Loucy (cell line): ENCODE data around the gene BAIAP3.

Experiments used
- H2AFZ ChIP-seq: fragments of 200-600 bp; sonication (generic); 2 replicates; pipeline ENCODE4 v1.6.0; 2016; ENCODE audit warnings: antibody characterized with exemption, mild to moderate bottlenecking, low read length, moderate library complexity
- H3F3A ChIP-seq: fragments of 200-600 bp; 2 replicates; pipeline ENCODE4 v1.6.0; 2016; ENCODE audit warnings: antibody characterized with exemption, low read depth, mild to moderate bottlenecking
- H3K27me3 ChIP-seq: fragments of 200-600 bp; sonication (generic); 2 replicates; pipeline ENCODE4 v1.6.1; 2014; ENCODE audit warnings: low read length, mild to moderate bottlenecking; ENCODE audit not compliant: insufficient read depth, poor library complexity, severe bottlenecking
- H3K36me3 ChIP-seq: fragments of 200-600 bp; sonication (generic); 2 replicates; pipeline ENCODE4 v1.6.1; 2016; ENCODE audit warnings: low read length; ENCODE audit not compliant: insufficient read depth
- H3K4me1 ChIP-seq: fragments of 200-600 bp; sonication (generic); 2 replicates; pipeline ENCODE4 v1.5.1; 2014; ENCODE audit warnings: low read length, mild to moderate bottlenecking; ENCODE audit not compliant: insufficient read depth, poor library complexity, severe bottlenecking
- H3K4me2 ChIP-seq: fragments of 200-600 bp; sonication (generic); 2 replicates; pipeline ENCODE4 v1.6.0; 2014; ENCODE audit warnings: antibody characterized with exemption, low read length, low read depth, mild to moderate bottlenecking; ENCODE audit not compliant: poor library complexity, severe bottlenecking
- H3K4me3 ChIP-seq: fragments of 200-600 bp; sonication (generic); 2 replicates; pipeline ENCODE4 v1.5.1; 2014; ENCODE audit warnings: low read length, mild to moderate bottlenecking, mixed read lengths; ENCODE audit not compliant: poor library complexity, severe bottlenecking
- H3K79me2 ChIP-seq: fragments of 200-600 bp; sonication (generic); 2 replicates; pipeline ENCODE4 v1.6.1; 2014; ENCODE audit warnings: low read length; ENCODE audit not compliant: insufficient read depth
- H3K9ac ChIP-seq: fragments of 200-600 bp; sonication (generic); 2 replicates; pipeline ENCODE4 v1.6.0; 2014; ENCODE audit warnings: mild to moderate bottlenecking, low read depth, low read length, moderate library complexity; ENCODE audit not compliant: poor library complexity, severe bottlenecking
- H3K9me2 ChIP-seq: fragments of 200-600 bp; sonication (generic); replicated peaks from 2 replicates; pipeline ENCODE4 v1.6.1; 2016; ENCODE audit warnings: low read depth, low read length, mixed read lengths
- H3K9me3 ChIP-seq: fragments of 200-600 bp; sonication (generic); 2 replicates; pipeline ENCODE4 v1.6.1; 2014; ENCODE audit warnings: mild to moderate bottlenecking, antibody characterized with exemption, low read length, low read depth; ENCODE audit not compliant: insufficient read depth
- H4K20me1 ChIP-seq: fragments of 200-600 bp; sonication (generic); 2 replicates; pipeline ENCODE4 v1.6.0; 2014; ENCODE audit warnings: antibody characterized with exemption, low read length, mild to moderate bottlenecking; ENCODE audit not compliant: insufficient read depth, poor library complexity, severe bottlenecking
- CTCF ChIP-seq: fragments of 200-600 bp; sonication (generic); conservative IDR thresholded peaks from 2 replicates; pipeline ENCODE4 v1.5.1; 2014; ENCODE audit warnings: mild to moderate bottlenecking, antibody characterized with exemption, low read length
- EZH2phosphoT487 ChIP-seq: fragments of 200-600 bp; IDR thresholded peaks from 2 replicates; pipeline ENCODE4 v1.6.1; 2018; ENCODE audit warnings: antibody characterized with exemption, mild to moderate bottlenecking, moderate library complexity, borderline replicate concordance

Gene BAIAP3

GRCh38 chr16:1288813-1289476 is 44.5 kb upstream of the BAIAP3 start:
- no peak overlapping the region for H3K4me2 ChIP-seq

GRCh38 chr16:1289477-1289866 is 44.0 kb upstream of the BAIAP3 start:
- H3K9ac ChIP-seq: no peak overlapping the region
- H3K4me3 ChIP-seq: no peak overlapping the region
- no peaks in the 10 kb centered on the region for H3K27me3 ChIP-seq

More at GRCh38 chr16:1288813-1289476, 44.5 kb upstream of the BAIAP3 start:
- no peak for TF ChIP-seq CTCF
- TF ChIP-seq EZH2phosphoT487: no peak
- Histone ChIP-seq H2AFZ (no peak overlapping the region), H4K20me1 (no peaks in the 10 kb centered on the region), H3K9ac (no peak overlapping the region), H3K79me2 (no peaks in the 10 kb centered on the region), H3F3A (no peaks in the 10 kb centered on the region), H3K27me3 (no peaks in the 10 kb centered on the region), H3K4me1 (no peaks in the 10 kb centered on the region), H3K9me3 (no peaks in the 10 kb centered on the region), H3K4me3 (no peak overlapping the region), H3K9me2 (no peaks in the 10 kb centered on the region), H3K36me3 (no peaks in the 10 kb centered on the region)

GRCh38 chr16:1290063-1290501 is 43.4 kb upstream of the BAIAP3 start:
- H3K9ac ChIP-seq: no peak overlapping the region
- no peaks in the 10 kb centered on the region for H3K27me3 ChIP-seq
- no peaks in the 10 kb centered on the region for H4K20me1 ChIP-seq
- no peaks in the 10 kb centered on the region for H3K9me3 ChIP-seq
- no peak overlapping the region for H3K4me2 ChIP-seq
- no peaks in the 10 kb centered on the region for H3K4me1 ChIP-seq
- no peak for TF ChIP-seq EZH2phosphoT487
- TF ChIP-seq CTCF: no peak
- no peak overlapping the region for H2AFZ ChIP-seq
- H3K4me3 ChIP-seq: no peak overlapping the region
- no peaks in the 10 kb centered on the region for H3K9me2 ChIP-seq
- H3K36me3 ChIP-seq: no peaks in the 10 kb centered on the region
- no peaks in the 10 kb centered on the region for H3K79me2 ChIP-seq
- H3F3A ChIP-seq: no peaks in the 10 kb centered on the region

More at GRCh38 chr16:1289477-1289866, 44.0 kb upstream of the BAIAP3 start:
- Histone ChIP-seq H3K4me1 (no peaks in the 10 kb centered on the region), H2AFZ (no peak overlapping the region), H3K9me2 (no peaks in the 10 kb centered on the region), H3K79me2 (no peaks in the 10 kb centered on the region), H3K4me2 (no peak overlapping the region), H3K9me3 (no peaks in the 10 kb centered on the region), H3F3A (no peaks in the 10 kb centered on the region), H3K36me3 (no peaks in the 10 kb centered on the region), H4K20me1 (no peaks in the 10 kb centered on the region)
- no peak for TF ChIP-seq CTCF
